ENCODE data around the gene PHLDB1. TPM values are rescaled to one million over a fixed set of nuclear protein-coding genes. Genes with fewer than 3 reads are reported as not detected.

PHLDB1 gene
- total RNA-seq, 4 donors from 2014 or later = 6.7 to 29.8 (median 21.2) TPM

DNA sequence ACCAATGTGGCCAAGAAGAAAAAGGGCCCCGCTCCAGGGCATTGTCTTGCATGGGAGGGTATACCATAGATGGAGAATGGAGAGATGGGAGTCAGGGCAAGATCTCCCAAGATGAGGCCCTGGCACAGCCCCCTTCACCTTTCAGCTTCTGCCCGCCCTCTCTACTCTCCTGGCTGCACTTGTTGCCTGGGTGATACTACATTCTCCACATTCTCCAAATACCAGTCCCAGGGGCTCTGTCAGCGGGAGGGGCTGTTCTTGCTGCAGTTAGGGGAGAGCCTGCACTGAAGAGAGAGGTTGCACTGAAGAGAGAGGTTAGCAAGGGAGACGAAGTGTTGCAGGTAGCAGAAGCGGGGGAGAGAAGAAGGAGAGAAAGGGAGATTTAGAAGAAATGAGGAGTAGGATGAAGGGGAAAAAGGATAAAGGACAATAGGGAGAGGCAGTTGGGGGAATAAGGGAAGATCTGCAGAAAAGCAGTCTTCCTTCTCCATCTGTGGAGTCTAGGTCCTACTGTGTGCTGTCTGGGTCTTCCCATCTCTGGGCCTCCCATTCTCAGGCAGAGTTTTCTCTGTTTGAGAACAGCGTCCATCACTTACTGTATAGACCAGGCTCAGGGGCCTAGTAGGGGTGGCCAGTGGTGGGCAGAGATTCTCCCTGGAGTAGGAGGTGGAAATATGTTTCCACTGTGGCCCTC is 8.0 kb downstream of the PHLDB1 start:
- DNase-seq = no peak
- Histone ChIP-seq H3K36me3 (peaks cover 0 to 37% (median 0%) of the 10 kb centered on the region in 3 donors), H3K27me3 (peaks cover 0 to 10% (median 0%) of the 10 kb centered on the region in 4 donors), H3K27ac (peak overlapping the region in 2 of 4 donors; percentile 2 to 5), H3K4me3 (no peak overlapping the region), H3K9me3 (no peaks in the 10 kb centered on the region), H3K4me1 (peaks cover 16 to 73% (median 47%) of the 10 kb centered on the region in 3 donors)
- intact Hi-C loops (cut with DNase I) = no loop called here
- WGBS, 2 donors = 85 to 90% methylated on average over 5 to 6 of the region's 6 CpGs
- TF ChIP-seq, protein P1, sequence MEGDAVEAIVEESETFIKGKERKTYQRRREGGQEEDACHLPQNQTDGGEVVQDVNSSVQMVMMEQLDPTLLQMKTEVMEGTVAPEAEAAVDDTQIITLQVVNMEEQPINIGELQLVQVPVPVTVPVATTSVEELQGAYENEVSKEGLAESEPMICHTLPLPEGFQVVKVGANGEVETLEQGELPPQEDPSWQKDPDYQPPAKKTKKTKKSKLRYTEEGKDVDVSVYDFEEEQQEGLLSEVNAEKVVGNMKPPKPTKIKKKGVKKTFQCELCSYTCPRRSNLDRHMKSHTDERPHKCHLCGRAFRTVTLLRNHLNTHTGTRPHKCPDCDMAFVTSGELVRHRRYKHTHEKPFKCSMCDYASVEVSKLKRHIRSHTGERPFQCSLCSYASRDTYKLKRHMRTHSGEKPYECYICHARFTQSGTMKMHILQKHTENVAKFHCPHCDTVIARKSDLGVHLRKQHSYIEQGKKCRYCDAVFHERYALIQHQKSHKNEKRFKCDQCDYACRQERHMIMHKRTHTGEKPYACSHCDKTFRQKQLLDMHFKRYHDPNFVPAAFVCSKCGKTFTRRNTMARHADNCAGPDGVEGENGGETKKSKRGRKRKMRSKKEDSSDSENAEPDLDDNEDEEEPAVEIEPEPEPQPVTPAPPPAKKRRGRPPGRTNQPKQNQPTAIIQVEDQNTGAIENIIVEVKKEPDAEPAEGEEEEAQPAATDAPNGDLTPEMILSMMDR (IDR thresholded peaks at IDR 0.05) = no peak
- no peak for TF ChIP-seq POLR2A (IDR thresholded peaks at IDR 0.05)

DNA sequence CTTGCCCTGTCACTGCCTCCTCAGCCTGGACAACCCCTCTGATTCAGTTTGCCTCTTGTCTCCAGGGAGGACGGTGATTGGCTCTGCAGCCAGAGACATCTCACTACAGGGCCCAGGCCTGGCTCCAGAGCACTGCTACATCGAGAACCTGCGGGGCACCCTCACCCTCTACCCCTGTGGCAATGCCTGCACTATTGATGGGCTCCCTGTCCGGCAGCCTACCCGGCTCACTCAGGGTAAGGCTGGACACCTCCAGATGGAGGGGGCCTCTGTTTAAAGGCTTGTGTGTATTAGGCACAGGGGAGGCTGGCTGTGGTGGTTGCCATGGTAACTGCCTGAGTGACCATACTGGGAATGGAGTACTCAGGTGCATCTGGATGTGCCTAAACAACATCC is 8.6 kb downstream of the PHLDB1 start:
- 88 to 90% methylated on average over 3 of the region's 5 CpGs for WGBS, 2 donors
- Histone ChIP-seq H3K36me3 (peaks cover 0 to 37% (median 0%) of the 10 kb centered on the region in 3 donors), H3K4me1 (peaks cover 16 to 73% (median 48%) of the 10 kb centered on the region in 3 donors), H3K4me3 (no peak overlapping the region), H3K9me3 (no peaks in the 10 kb centered on the region), H3K27ac (peak overlapping the region in 2 of 4 donors; percentile 2 to 5), H3K27me3 (peaks cover 0 to 10% (median 0%) of the 10 kb centered on the region in 4 donors)
- intact Hi-C loops (cut with DNase I) = no loop called here
- DNase-seq = no peak
- TF ChIP-seq, protein P1 (IDR thresholded peaks at IDR 0.05) = no peak
- TF ChIP-seq POLR2A (IDR thresholded peaks at IDR 0.05) = no peak

DNA sequence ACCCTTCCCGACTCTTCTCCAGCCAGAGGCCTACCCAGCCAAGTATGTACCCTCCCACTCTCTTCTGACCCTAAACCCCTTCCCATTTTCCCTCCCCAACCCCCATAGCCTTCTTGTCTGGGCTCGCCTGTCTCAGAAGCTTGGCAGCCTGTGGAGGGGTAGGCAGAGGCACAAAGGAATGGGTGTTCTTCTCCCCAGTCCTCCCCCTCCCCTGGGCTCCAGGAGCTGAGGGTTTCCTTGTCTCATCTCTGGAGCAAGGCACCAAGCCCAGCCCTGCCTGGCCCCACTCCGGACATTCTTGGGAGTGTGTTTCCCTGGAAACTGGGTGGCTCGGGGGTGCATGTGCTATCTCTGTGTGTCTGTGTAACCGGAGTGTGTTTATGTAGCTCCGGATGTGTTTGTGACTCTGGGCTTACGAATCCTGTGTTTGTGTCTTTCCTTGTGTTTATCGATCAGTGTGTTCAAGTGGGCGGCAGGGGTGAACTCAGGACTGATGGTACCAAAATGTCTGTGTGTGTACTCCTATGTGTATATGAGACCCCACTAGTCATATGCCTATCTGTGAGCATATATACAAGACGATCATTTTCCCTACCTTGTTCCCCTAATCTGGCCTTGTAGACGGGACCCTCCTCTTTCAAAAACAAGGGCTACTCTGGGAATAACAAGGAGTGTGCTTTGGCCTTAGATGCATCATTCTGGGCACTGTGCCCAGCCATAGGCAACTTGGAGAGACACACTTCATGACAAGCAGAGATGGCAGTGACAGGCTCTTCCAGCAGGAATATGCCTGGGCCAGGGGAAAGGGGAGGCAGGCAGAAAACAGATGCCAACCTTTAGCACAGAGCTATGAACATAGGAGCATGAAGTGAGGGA is 10.9 kb downstream of the PHLDB1 start:
- H3K4me3 ChIP-seq = no peak overlapping the region
- peak overlapping the region; percentile 66 to 88 (median 84) for H3K27ac ChIP-seq
- peaks cover 31 to 73% (median 60%) of the 10 kb centered on the region in 3 donors for H3K4me1 ChIP-seq
- TF ChIP-seq, protein P1 (IDR thresholded peaks at IDR 0.05) = no peak
- no peak for TF ChIP-seq POLR2A (IDR thresholded peaks at IDR 0.05)
- peaks cover 0 to 14% (median 0%) of the 10 kb centered on the region in 4 donors for H3K27me3 ChIP-seq
- intact Hi-C loops (cut with DNase I) = no loop called here
- no peaks in the 10 kb centered on the region for H3K9me3 ChIP-seq
- no peak for DNase-seq
- WGBS, 2 donors = 40 to 57% methylated on average over 8 to 10 of the region's 11 CpGs
- H3K36me3 ChIP-seq = peaks cover 0 to 37% (median 0%) of the 10 kb centered on the region in 3 donors

DNA sequence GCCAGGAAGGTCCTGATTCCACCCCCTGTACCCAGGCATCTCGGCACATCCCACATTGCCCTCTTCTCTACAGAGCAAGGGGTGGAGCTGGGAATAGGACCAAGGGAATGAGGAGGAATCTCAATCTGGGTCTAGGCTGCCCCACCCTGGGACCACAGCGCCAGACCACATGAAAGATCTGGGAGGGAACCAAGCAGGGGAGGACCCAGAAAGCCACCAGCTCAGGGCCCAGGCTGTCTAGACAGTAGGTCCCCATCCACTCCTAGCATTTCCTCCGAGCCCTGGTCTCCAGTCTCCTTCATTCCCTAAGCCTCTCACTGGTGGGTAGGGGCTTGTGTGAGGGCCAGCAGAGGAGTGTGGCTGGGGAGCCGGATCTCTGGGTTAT is 11.6 kb downstream of the PHLDB1 start:
- WGBS, 2 donors = 19 to 31% methylated on average over 2 to 3 of the region's 4 CpGs
- no peak for DNase-seq
- H3K36me3 ChIP-seq = peaks cover 0 to 37% (median 0%) of the 10 kb centered on the region in 3 donors

More for the DNA sequence above, 11.6 kb downstream of the PHLDB1 start:
- TF ChIP-seq, protein P1 (IDR thresholded peaks at IDR 0.05) = no peak
- no peak for TF ChIP-seq POLR2A (IDR thresholded peaks at IDR 0.05)
- Histone ChIP-seq H3K4me3 (peak overlapping the region in 1 of 4 donors; percentile 12), H3K9me3 (no peaks in the 10 kb centered on the region), H3K27ac (peak overlapping the region; percentile 66 to 88 (median 84)), H3K27me3 (peaks cover 0 to 14% (median 0%) of the 10 kb centered on the region in 4 donors), H3K4me1 (peaks cover 31 to 79% (median 63%) of the 10 kb centered on the region in 3 donors)
- intact Hi-C loops (cut with DNase I) = no loop called here

All from esophagus squamous epithelium (tissue), 5 donors.